Ascending aorta (tissue), 2 donors: Measurements from ENCODE around the gene INPP5A. TPM values are rescaled to one million over a fixed set of nuclear protein-coding genes. Genes with fewer than 3 reads are reported as not detected.
A peak's percentile ranks its signal among the peaks of the same experiment; 100 is the strongest.

Experiments used
- DNase-seq, 2 donors: peaks; one replicate each; pipeline ENCODE4 v3.0.0-alpha.2; 2019; ENCODE audit warnings: low spot score in 2 of 2
- H3K27ac ChIP-seq, 2 donors: fragments of 200-600 bp; sonication (generic); one replicate each; pipeline ENCODE4 v1.5.1; 2016 to 2017; ENCODE audit warnings: mild to moderate bottlenecking in 1 of 2
- H3K27me3 ChIP-seq: fragments of 200-600 bp; sonication (generic); one replicate; pipeline ENCODE4 v1.5.1; 2017
- H3K36me3 ChIP-seq, 2 donors: fragments of 200-600 bp; sonication (generic); one replicate each; pipeline ENCODE4 v1.5.1; 2016
- H3K4me1 ChIP-seq, 2 donors: fragments of 200-600 bp; sonication (generic); one replicate each; pipeline ENCODE4 v1.5.1; 2016 to 2017; ENCODE audit warnings: mild to moderate bottlenecking in 1 of 2
- H3K4me3 ChIP-seq, 2 donors: fragments of 200-600 bp; sonication (generic); one replicate each; pipeline ENCODE4 v1.5.1; 2016 to 2017; ENCODE audit warnings: mild to moderate bottlenecking in 1 of 2
- H3K9me3 ChIP-seq, 2 donors: fragments of 200-600 bp; sonication (generic); one replicate each; pipeline ENCODE4 v1.5.1; 2016
- CTCF ChIP-seq, 3 experiments: fragments of 200-600 bp in 2 of 3; fragments of 450-650 bp in 1 of 3; sonication (generic) in 2 of 3; IDR thresholded peaks; one replicate each; pipeline ENCODE4 v1.5.1; 2016 to 2019; ENCODE audit warnings: antibody characterized with exemption in 3 of 3, mild to moderate bottlenecking in 1 of 3, moderate library complexity in 1 of 3
- intact Hi-C: fragments of 100-400 bp; cut with DNase I; formaldehyde crosslinking; loops from one replicate; pipeline ENCODE4 v1.15.1; 2023
- total RNA-seq: library from RNA; depleted of rRNA; stranded (reverse); fragments of >200 nt; gene quantifications from one replicate; pipeline ENCODE4 v1.1.0, GENCODE V29; 2016

Gene INPP5A
- total RNA-seq, 1 donor from 2014 or later: 81.2 TPM

- Histone ChIP-seq H3K4me3 (no peak overlapping the region), H3K27me3 (no peaks in the 10 kb centered on the region), H3K4me1 (peaks cover 0 to 6% of the 10 kb centered on the region in 2 donors), H3K9me3 (no peaks in the 10 kb centered on the region), H3K36me3 (no peaks in the 10 kb centered on the region), H3K27ac (no peak overlapping the region)
- intact Hi-C loops: no loop called here
- DNase-seq: no peak
- TF ChIP-seq CTCF (IDR thresholded peaks at IDR 0.05): no peak
These were observed 40.4 kb upstream of the INPP5A start for GRCh38 chr10:132497063-132497680.

GRCh38 chr10:132497861-132498561, 39.6 kb upstream of the INPP5A start:
- DNase-seq: no peak
- H3K4me1 ChIP-seq: peaks cover 0 to 6% of the 10 kb centered on the region in 2 donors
- H3K9me3 ChIP-seq: no peaks in the 10 kb centered on the region
- no peak for TF ChIP-seq CTCF (IDR thresholded peaks at IDR 0.05)
- intact Hi-C loops: no loop called here
- no peaks in the 10 kb centered on the region for H3K36me3 ChIP-seq
- no peaks in the 10 kb centered on the region for H3K27me3 ChIP-seq
- H3K4me3 ChIP-seq: no peak overlapping the region
- H3K27ac ChIP-seq: no peak overlapping the region

GRCh38 chr10:132498562-132499366, 38.8 kb upstream of the INPP5A start:
- intact Hi-C loops: no loop called here
- H3K4me1 ChIP-seq: peaks cover 0 to 6% of the 10 kb centered on the region in 2 donors
- H3K27ac ChIP-seq: no peak overlapping the region
- peak; percentile 2 to 42 for DNase-seq
- no peak for TF ChIP-seq CTCF (IDR thresholded peaks at IDR 0.05)
- H3K36me3 ChIP-seq: no peaks in the 10 kb centered on the region
- H3K27me3 ChIP-seq: no peaks in the 10 kb centered on the region
- no peak overlapping the region for H3K4me3 ChIP-seq
- no peaks in the 10 kb centered on the region for H3K9me3 ChIP-seq

GRCh38 chr10:132499367-132499685, 38.3 kb upstream of the INPP5A start:
- Histone ChIP-seq H3K36me3 (no peaks in the 10 kb centered on the region), H3K4me3 (no peak overlapping the region), H3K27ac (no peak overlapping the region), H3K27me3 (no peaks in the 10 kb centered on the region), H3K4me1 (peaks cover 0 to 6% of the 10 kb centered on the region in 2 donors), H3K9me3 (no peaks in the 10 kb centered on the region)
- TF ChIP-seq CTCF (IDR thresholded peaks at IDR 0.05): no peak
- intact Hi-C loops: no loop called here
- DNase-seq: no peak

GRCh38 chr10:132500781-132501415, 36.7 kb upstream of the INPP5A start:
- H3K27ac ChIP-seq: no peak overlapping the region
- no peak overlapping the region for H3K4me3 ChIP-seq
- H3K27me3 ChIP-seq: no peaks in the 10 kb centered on the region
- no peaks in the 10 kb centered on the region for H3K4me1 ChIP-seq
- intact Hi-C loops: no loop called here
- no peak for DNase-seq
- no peak for TF ChIP-seq CTCF (IDR thresholded peaks at IDR 0.05)
- H3K9me3 ChIP-seq: no peaks in the 10 kb centered on the region
- H3K36me3 ChIP-seq: no peaks in the 10 kb centered on the region
